Left renal cortex interstitium (tissue), 4 donors: Measurements from ENCODE around the gene LPIN3. TPM values are rescaled to one million over a fixed set of nuclear protein-coding genes. Genes with fewer than 3 reads are reported as not detected.

Experiments used
- DNase-seq, 4 donors: peaks; one replicate each; pipeline ENCODE4 v3.0.0-alpha.2; 2013; ENCODE audit warnings: low read depth in 4 of 4, low spot score in 2 of 4, missing footprints in 1 of 4
- polyA plus RNA-seq, 4 donors: library from polyadenylated mRNA; unstranded; fragments of 120-200 nt; gene quantifications; one replicate each; pipeline ENCODE4 v1.2.1, GENCODE V29; 2013; ENCODE audit not compliant: insufficient read length in 4 of 4

Gene LPIN3
- polyA plus RNA-seq, 4 donors, result 8.0 to 22.6 (median 13.8) TPM

DNA sequence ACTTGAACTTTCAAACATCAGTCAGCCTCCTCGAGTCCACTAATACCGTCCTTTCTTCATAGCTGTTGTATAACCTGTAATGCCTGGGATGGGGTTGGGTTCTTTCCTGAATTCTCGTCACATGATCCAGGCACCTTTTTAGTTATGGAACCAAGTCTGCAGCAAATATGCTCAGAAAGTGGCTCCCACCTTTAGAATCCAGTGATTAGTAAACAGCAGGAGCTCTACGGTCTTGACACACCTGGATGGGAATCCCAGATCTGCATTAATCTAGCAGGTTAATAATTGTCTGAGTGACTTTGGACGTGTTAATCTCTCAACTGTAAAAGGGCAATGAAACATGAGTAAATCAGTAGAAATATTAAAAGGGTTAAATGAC, 22.4 kb upstream of the LPIN3 start:
- no peak for DNase-seq

- no peak for DNase-seq
Observed at GRCh38 chr20:41320441-41320840, 20.2 kb upstream of the LPIN3 start.

- no peak for DNase-seq
Observed at GRCh38 chr20:41320976-41321375, 19.6 kb upstream of the LPIN3 start.

- no peak for DNase-seq
Observed at GRCh38 chr20:41327178-41327577, 13.4 kb upstream of the LPIN3 start.

DNA sequence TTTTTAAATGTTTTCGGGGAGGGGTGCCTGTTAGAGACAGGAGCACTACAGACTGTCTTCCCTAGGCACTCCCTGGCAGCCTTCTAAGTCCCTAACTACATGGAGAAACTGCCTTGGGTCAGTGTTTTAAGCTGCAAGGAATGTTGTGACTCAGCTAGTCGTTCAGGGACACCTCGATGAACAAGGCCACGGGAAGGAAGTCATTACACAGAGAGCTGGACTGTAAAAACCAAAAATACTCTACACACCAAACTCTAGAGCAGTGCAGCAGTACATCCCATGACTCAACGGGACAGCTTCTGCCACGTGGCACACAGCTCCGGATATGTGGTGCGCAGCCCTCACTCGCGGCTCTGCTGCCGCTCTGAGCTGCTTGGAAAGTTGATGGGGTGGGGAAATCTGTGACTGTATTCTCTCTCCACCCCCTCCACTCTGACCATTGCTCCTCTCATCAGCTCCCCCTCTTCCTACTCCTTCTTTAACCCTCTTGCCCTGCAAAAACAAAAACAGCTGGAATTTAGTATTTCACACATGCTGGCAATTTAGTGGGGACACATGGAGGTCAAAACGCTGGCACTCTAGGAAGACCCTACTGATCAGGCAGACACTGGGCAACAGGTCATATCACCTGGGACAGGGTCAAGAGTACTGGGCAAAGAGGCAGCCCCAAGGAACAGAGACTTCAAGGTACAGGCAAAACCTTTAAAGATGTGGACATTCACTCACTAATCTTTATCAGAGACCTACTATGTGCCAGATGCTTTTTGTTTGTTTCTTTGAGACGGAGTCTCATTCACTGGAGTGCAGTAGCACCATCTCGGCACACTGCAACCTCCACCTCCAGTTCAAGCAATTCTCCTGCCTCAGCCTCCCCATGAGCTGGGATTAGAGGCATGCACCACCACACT, 10.9 kb upstream of the LPIN3 start:
- DNase-seq, result peak in 2 of 4 donors; percentile 37 to 46

DNA sequence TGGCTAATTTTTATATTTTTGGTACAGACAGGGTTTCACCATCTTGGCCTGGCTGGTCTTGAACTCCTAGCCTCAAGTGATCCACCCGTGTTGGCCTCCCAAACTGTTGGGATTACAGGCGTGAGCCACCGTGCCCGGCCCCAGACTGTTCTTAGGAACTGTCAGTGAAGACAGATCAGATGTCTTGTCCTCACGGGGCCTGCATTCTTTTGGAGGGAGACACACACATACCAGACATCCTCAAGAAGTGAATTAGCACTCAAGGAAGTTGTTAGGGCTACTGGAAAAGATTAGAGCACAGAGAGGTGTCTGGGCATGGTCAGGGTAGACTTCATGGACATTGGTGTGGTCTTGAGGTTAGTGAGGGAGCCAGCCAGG, 10.3 kb upstream of the LPIN3 start:
- DNase-seq, result no peak

DNA sequence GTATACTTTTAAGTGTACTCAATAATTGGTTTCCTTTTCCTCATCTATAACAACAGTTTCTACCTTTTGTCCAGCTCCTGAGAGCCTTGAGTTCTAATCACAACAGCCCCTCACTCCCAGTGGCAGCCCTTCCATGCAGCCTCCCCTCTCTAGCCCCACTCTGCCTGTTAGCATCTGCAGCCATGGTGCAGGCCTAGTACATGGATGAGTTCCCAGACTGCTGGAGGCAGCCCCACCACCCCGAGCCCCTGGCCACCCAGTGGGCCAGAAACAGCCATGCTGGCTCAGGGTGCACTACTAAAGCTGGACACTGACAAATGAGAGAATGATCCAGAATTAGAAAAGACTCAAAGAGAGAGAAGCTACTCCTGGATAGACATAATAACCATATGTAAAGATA, 9.7 kb upstream of the LPIN3 start:
- no peak for DNase-seq

- no peak for DNase-seq
Observed at GRCh38 chr20:41331731-41332130, 8.9 kb upstream of the LPIN3 start.

GRCh38 chr20:41334036-41334435, 6.6 kb upstream of the LPIN3 start:
- DNase-seq, result no peak

DNA sequence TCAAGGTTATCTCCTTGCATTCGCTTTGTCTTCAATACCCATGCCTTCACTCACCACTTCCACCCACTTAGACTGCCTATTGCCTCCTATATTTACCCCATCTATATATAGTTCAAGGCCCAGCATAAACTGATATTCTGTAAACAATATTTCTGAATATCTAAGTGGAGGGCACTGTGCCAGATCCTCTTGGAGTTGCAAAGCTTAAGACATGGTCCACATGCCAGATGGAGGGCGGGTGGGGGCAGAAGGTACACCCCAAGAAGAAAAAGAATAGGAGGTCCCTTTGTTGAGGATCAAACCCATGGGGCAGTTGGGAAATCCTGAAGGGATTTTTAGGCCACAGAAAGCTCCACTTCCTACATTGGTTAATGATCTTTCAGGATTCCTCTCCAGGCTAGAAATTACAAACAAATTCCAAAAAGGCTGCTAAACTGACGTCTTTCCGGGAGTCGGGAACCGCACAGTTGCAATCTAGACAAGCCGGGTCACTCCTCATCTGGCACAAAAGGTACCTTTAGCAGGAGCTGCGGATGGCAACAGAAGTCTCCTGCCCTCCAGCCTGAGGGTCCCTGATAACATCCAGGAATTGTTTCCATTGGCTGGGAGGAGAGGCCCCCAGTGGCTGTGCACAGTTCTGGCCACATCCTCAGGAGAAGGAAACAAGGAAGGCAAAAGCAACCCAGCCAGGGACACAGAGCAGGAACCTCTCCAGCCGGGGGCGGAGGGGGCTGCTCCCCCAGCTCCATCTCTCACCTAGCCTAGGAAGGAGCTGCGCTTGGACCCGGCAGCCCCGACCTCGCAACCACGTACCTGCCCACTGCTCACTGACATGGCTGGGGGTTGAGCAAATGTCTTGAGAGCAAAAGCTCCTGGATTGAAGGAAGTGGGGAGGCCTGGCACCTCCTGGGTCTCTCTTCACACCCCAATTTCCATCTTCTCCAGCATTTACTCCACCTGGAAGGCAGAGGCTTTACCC, 5.9 kb upstream of the LPIN3 start:
- DNase-seq, result no peak

DNA sequence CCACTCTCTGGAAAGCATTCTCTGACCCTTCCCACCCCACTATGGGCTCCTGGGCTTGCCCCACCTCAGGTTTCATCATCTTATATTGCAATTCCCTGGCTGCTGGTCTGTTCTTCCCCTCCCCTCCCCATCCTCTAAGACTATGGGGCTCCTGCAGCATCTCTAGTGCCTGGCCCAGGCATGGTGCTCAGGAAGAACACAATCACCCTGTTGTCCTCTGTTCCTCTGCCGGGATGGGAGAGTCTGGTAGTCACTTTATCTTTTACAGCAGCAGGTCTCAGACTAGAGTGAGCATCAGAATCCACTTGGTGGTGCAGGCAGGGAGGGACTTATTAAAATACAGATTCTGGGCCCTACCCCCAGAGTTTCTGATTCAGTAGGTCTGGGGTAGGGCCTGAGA, 5.0 kb upstream of the LPIN3 start:
- no peak for DNase-seq

DNA sequence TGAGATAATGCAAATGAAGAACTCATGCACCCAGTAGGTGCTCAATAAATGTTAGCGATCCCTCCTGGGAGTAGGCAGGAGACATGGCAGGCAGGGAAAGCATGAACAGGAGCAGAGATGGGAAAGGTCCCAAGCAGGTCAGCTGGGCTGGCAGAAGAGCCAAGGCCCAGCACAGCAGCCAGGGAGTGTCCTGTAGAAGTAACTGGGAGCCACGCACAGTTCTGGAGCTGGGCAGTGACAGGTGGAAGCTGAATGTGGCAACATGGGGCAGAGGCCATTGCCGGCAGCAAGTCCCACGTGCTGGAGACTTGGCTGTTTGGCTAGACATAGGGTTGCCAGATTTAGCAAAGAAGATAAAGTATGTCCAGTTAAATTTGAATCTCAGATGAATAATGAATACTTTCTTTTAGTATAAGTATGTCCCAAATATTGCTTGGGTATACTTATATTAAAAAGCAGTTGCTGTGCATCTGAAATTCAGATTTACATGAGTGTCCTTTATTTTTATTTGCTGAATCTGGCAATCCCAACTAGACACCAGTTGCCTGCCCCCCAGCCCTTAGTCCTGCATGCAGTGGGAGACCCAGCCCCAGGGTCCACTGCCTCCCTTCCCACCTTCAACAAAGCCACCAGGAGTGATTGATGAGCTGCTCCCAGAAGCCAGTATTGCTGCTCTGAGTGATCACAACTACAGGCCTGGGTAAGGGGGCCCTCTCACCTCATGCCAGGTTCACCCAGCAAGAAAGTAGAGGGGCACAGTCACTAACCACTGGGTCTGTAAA, 3.7 kb upstream of the LPIN3 start:
- no peak for DNase-seq

DNA sequence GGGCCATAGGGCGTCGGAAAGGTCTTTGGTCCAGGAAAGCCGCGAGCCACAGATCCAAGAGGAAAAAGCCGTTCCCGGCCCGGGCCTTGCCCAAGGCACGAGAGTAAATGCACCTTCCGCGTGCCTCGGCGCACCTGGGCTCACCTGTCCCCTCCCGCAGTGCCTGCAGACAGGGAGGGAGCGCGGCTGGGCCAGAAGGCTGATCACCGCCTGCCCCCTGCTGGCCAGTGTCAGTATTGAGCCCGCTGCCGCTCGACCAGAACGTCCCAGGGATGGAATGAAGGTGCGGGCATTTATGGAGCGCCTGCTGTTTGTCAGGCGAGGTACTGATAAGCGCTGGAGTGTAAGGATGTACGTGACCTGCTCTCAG, 679 bp upstream of the LPIN3 start:
- peak in 3 of 4 donors; percentile 46 to 60 (median 56) for DNase-seq

GRCh38 chr20:41342474-41343464, 2.1 kb downstream of the LPIN3 start:
- DNase-seq, result no peak

DNA sequence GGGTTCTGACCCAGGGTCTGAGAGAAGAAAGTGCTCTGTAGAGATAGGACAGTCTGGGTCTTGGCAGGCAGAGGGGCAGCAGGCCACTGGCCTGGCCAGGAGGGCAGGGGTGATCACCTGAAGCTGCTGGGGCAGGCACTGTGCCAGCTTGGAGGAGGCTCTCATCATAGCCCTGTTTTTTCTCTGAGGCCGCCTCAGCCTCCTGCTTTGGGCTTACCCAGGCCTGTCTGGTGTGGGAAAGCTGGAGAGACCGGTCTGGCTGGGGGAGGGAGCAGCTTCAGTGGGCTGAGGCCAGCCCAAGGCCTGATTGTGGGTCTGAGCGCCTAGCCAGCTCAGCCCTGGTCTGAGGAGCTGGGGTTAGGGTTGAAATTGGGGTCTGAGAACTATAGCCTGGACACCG, 3.9 kb downstream of the LPIN3 start:
- DNase-seq, result no peak

DNA sequence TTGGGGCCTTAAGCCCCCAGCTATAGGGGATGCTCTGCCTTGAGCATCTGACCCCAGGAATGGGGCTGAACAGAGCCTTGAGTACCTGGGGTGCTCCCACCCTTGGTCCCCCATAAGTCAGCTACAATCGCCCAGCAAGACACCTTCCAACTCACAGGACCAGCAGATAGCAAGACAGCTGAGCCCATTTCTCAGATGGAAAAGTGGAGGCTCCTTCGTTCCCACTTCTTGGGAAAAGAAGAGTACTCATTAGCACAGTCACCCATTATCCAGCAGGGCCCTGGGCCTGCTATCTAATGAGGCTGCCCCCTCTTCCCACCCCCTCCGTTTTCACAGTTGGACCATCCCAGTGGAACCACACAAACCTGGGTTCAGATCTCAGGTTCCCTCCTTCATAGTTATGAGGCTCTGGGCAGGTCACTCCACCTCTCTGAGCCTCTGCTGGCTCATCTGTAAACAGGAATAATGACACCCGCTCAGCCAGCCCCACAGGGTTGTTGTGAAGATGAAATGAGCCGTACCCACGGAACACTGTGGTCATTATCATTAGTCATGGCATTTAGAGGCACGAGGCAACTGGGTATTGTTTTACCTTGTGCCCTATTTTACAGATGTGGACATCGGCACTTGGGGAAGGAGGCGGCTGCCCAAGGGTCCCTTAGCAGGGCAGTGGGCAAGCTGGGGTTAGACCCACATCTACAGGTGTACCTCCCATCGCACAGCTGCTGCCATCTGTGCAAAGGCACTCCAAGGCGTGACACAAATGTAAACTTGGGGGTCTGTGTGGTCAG, 4.5 kb downstream of the LPIN3 start:
- no peak for DNase-seq

- DNase-seq, result no peak
Observed at GRCh38 chr20:41345729-41346067, 5.1 kb downstream of the LPIN3 start.

- no peak for DNase-seq
Observed at GRCh38 chr20:41347523-41348429, 7.2 kb downstream of the LPIN3 start.
